Natural killer cell treated with Interleukin-12 subunit alpha and Interleukin-12 subunit beta and Interleukin-15 and Interleukin-18, amount 100 ng/mL, for 72 hours (primary cell): Measurements from ENCODE around the gene SCAP. TPM values are rescaled to one million over a fixed set of nuclear protein-coding genes. Genes with fewer than 3 reads are reported as not detected.

Experiments used
- ATAC-seq, 2 donors: fragments of 150-1000 bp; cut with Tn5 transposase in 1 of 2; sonication (Bioruptor Pico), chemical (Tn5 transposase) in 1 of 2; 2 replicates each; pipeline ENCODE4 v1.10.0; 2021
- DNase-seq: peaks from one replicate; pipeline ENCODE4 v3.0.0; 2022; ENCODE audit warnings: low spot score
- H3K27ac Mint-ChIP-seq, 2 donors: 1 replicate in 1 of 2; 2 replicates in 1 of 2; pipeline ENCODE4 v1.8.0; 2022; ENCODE audit warnings: mixed read lengths in 2 of 2, mild to moderate bottlenecking in 1 of 2, moderate library complexity in 1 of 2
- H3K27me3 Mint-ChIP-seq, 2 donors: 1 replicate in 1 of 2; 2 replicates in 1 of 2; pipeline ENCODE4 v1.8.0; 2022; ENCODE audit warnings: mixed read lengths in 2 of 2
- H3K36me3 Mint-ChIP-seq: one replicate; pipeline ENCODE4 v1.8.0; 2022; ENCODE audit warnings: mixed read lengths
- H3K4me1 Mint-ChIP-seq, 2 donors: 1 replicate in 1 of 2; 2 replicates in 1 of 2; pipeline ENCODE4 v1.8.0; 2022; ENCODE audit warnings: low read depth in 2 of 2, mixed read lengths in 2 of 2, mild to moderate bottlenecking in 1 of 2
- H3K4me3 Mint-ChIP-seq: one replicate; pipeline ENCODE4 v1.8.0; 2022; ENCODE audit warnings: mixed read lengths
- H3K9me3 Mint-ChIP-seq: 2 replicates; pipeline ENCODE4 v1.8.0; 2022; ENCODE audit warnings: mixed read lengths
- total RNA-seq, 2 donors: library from RNA; stranded (reverse); gene quantifications; one replicate each; pipeline ENCODE4 v1.2.3, GENCODE V29; 2022

Gene SCAP
- total RNA-seq, 2 donors from 2014 or later: 51.1 to 111 TPM

- H3K9me3 Mint-ChIP-seq: no peaks in the 10 kb centered on the region
- H3K27me3 Mint-ChIP-seq: no peaks in the 10 kb centered on the region
- peaks cover 5% of the 10 kb centered on the region for H3K36me3 Mint-ChIP-seq
- no peak overlapping the region for H3K4me3 Mint-ChIP-seq
- H3K4me1 Mint-ChIP-seq: peaks cover 4 to 15% of the 10 kb centered on the region in 2 donors
- no peak for ATAC-seq
- H3K27ac Mint-ChIP-seq: peak overlapping the region; percentile 91 to 97
- no peak for DNase-seq
Observed at GRCh38 chr3:47421741-47422649, 53.7 kb downstream of the SCAP start.

DNA sequence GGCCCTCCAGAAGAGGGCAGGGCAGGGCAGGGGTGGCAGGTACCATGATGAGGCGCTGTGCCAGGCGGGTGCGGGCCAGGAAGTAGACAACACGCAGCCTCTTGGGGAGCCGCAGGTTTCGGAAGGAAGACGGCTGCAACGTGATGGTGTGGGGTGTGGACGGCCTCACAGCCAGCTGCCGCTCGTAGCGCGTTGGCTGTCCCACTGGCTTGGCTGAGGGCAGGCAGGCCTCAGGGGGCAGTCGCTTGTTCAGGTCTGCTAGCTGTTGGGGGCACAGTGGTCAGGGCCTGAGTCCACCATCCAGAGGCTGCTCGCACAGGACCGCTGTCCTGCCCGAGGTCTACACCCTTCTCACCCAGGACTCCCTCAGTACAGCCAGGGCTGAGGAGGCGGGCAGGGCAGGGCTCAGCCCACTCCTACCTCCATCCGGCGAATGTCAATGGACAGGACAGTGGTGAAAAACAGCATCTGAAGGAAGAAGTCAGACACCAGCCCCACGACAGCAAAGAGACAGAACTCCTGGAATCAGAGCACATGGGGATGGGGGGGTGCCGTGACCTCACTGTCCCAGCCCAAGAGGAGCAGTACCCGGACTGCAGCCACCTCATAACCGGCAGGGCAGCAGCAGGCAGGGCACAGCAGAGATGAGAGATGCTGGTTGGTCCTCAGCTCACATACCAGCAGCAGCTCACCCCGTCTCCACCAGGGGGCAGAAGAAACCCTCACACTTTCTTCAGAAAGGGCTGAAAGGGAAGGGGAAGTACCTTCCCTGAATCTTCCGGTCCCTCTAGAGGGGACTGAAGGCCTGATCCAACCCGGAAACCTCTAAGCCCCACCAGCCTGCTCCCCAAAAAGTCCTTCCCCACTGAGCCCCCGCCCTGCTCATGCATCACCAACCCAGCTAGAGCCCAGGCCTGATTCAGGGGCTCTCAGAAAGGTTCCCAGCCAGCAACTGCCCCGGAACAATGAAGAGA, 54.9 kb downstream of the SCAP start:
- Mint-ChIP-seq H3K36me3 (peaks cover 5% of the 10 kb centered on the region), H3K4me3 (peak overlapping the region; percentile 25), H3K27ac (peak overlapping the region; percentile 91 to 97), H3K4me1 (peaks cover 4 to 15% of the 10 kb centered on the region in 2 donors), H3K27me3 (no peaks in the 10 kb centered on the region), H3K9me3 (no peaks in the 10 kb centered on the region)
- peak; percentile 89 to 90 for ATAC-seq
- peak; percentile 88 for DNase-seq

- Mint-ChIP-seq H3K4me3 (no peak overlapping the region), H3K9me3 (no peaks in the 10 kb centered on the region), H3K27ac (no peak overlapping the region), H3K27me3 (no peaks in the 10 kb centered on the region), H3K36me3 (peaks cover 3% of the 10 kb centered on the region), H3K4me1 (peaks cover 4 to 19% of the 10 kb centered on the region in 2 donors)
- ATAC-seq (no peak), DNase-seq (no peak)
Observed at GRCh38 chr3:47420044-47420430, 55.7 kb downstream of the SCAP start.

- Mint-ChIP-seq H3K27me3 (no peaks in the 10 kb centered on the region), H3K4me1 (peaks cover 4 to 19% of the 10 kb centered on the region in 2 donors), H3K4me3 (no peak overlapping the region), H3K9me3 (no peaks in the 10 kb centered on the region), H3K27ac (no peak overlapping the region), H3K36me3 (no peaks in the 10 kb centered on the region)
- no peak for DNase-seq
- ATAC-seq: no peak
Observed at GRCh38 chr3:47419083-47420043, 56.4 kb downstream of the SCAP start.

DNA sequence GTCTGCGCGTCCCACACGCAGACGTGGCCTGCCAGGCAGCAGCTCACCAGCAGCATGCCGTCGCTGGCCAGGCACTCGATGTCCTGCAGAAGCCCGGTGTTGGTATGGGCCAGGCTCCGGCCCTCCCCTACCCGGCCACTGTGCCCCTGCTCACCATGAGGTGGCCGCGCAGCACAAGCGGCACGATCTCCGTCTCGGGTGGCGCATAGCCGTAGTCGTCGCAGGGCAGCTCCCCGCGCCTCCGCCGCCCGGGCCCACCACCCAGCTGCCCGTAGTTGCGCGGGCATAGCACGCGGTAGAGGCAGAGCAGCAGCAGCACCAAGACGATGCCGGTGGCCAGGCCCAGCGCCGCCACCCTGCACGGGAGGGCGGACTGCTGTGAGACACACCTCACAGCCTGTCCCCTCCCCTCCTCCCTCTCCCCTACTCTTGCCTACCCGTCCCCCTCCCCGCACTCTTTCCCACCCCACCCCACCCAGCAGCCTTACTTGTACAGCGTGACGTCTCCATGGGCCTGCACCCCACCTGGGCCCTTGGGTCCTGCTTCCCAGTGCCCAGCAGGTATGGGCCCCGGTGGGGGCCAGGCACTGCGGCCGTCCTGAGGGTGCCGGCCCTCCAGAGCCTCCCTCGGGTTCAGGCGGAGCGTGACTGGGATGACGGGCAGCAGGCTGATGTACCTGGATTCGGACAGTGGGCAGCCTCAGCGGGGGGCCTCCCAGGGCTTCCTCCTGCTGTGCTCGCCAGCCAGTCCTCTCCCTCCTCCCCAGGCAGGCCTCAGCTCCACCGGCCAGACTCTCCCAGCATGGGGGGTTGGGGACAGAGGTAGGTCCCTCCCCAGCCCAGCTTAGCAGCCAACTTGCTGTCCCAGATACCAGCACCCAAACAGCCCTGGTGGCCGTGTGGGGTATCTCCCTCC, 57.3 kb downstream of the SCAP start:
- DNase-seq (no peak), ATAC-seq (no peak)
- Mint-ChIP-seq H3K36me3 (peaks cover under 1% of the 10 kb centered on the region), H3K27ac (no peak overlapping the region), H3K9me3 (no peaks in the 10 kb centered on the region), H3K4me1 (peaks cover 4 to 19% of the 10 kb centered on the region in 2 donors), H3K27me3 (no peaks in the 10 kb centered on the region), H3K4me3 (no peak overlapping the region)

DNA sequence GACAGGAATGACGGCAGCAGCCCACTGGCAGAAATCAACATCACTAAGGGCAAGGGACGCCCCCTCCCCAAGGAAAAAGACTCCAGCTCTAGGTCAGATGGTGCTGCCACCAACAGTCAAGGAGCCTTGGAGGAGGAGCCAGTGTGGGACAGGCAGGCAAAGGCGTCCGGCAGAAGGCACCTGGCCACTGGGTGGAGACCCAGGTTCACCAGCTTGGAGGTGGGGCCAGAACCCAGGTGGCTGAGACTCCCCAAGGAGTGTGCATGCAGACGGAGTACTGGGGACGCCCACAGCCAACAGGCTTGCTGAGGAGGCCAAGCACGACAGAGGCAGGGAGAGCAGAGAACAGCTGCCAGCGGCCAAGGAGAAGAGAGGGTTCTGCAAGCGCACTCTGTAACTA, 59.7 kb downstream of the SCAP start:
- no peaks in the 10 kb centered on the region for H3K9me3 Mint-ChIP-seq
- no peak overlapping the region for H3K4me3 Mint-ChIP-seq
- H3K4me1 Mint-ChIP-seq: peaks cover under 1 to 13% of the 10 kb centered on the region in 2 donors
- no peaks in the 10 kb centered on the region for H3K27me3 Mint-ChIP-seq
- H3K27ac Mint-ChIP-seq: peak overlapping the region; percentile 23 to 31
- H3K36me3 Mint-ChIP-seq: peaks cover 5% of the 10 kb centered on the region
- DNase-seq (no peak), ATAC-seq (no peak)

- Mint-ChIP-seq H3K27ac (peak overlapping the region in 1 of 2 donors; percentile 23), H3K36me3 (peaks cover 5% of the 10 kb centered on the region), H3K27me3 (no peaks in the 10 kb centered on the region), H3K4me3 (no peak overlapping the region), H3K9me3 (no peaks in the 10 kb centered on the region), H3K4me1 (peaks cover 0 to 13% of the 10 kb centered on the region in 2 donors)
- no peak for DNase-seq
- ATAC-seq: no peak
Observed at GRCh38 chr3:47414666-47415587, 60.8 kb downstream of the SCAP start.

GRCh38 chr3:47414161-47414564, 61.6 kb downstream of the SCAP start:
- H3K27me3 Mint-ChIP-seq: no peaks in the 10 kb centered on the region
- H3K27ac Mint-ChIP-seq: no peak overlapping the region
- no peak overlapping the region for H3K4me3 Mint-ChIP-seq
- H3K36me3 Mint-ChIP-seq: peaks cover 5% of the 10 kb centered on the region
- no peak for ATAC-seq
- H3K9me3 Mint-ChIP-seq: no peaks in the 10 kb centered on the region
- no peak for DNase-seq
- H3K4me1 Mint-ChIP-seq: peaks cover 0 to 13% of the 10 kb centered on the region in 2 donors

DNA sequence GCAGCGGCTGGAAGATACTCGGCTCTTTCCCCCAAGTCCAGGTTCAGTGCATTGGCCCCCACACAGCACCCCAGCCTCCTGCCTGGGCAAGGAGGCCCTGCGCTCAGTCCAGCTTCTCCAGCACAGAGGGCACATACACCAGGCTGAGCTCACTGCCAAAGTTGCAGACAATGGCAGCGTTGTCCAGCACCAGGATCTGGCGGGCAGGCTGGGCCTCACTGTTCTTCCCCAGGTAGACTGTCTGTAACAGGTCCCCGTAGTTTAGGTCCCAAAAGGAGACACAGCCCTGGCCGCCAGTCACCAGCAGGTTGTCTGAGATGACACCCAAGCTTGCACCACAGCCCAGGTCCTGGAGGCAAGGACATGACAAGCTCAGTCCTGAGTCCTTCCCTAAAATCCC, 62.0 kb downstream of the SCAP start:
- Mint-ChIP-seq H3K4me3 (no peak overlapping the region), H3K9me3 (no peaks in the 10 kb centered on the region), H3K36me3 (peaks cover 5% of the 10 kb centered on the region), H3K4me1 (peaks cover 0 to 9% of the 10 kb centered on the region in 2 donors), H3K27ac (no peak overlapping the region), H3K27me3 (no peaks in the 10 kb centered on the region)
- DNase-seq: no peak
- no peak for ATAC-seq

- peaks cover 0 to 9% of the 10 kb centered on the region in 2 donors for H3K4me1 Mint-ChIP-seq
- H3K27me3 Mint-ChIP-seq: no peaks in the 10 kb centered on the region
- H3K9me3 Mint-ChIP-seq: no peaks in the 10 kb centered on the region
- DNase-seq (no peak), ATAC-seq (no peak)
- no peak overlapping the region for H3K4me3 Mint-ChIP-seq
- peaks cover 5% of the 10 kb centered on the region for H3K36me3 Mint-ChIP-seq
- H3K27ac Mint-ChIP-seq: no peak overlapping the region
Observed at GRCh38 chr3:47412842-47413520, 62.8 kb downstream of the SCAP start.

DNA sequence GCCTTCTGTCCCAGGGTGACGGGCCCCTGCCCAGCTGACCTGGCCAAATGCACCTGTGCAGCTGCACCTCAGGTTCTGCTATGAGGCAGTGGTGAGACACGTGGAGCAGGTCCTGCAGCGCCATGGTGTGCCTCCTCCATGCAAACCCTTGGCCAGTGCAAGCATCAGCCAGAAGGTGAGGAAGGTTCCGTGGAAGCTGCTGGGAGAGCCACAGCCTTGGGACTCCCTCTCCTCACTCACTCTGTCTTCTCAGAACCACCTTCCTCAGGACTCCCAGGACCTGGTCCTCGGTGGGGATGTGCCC, 63.3 kb downstream of the SCAP start:
- peaks cover 5% of the 10 kb centered on the region for H3K36me3 Mint-ChIP-seq
- H3K27ac Mint-ChIP-seq: no peak overlapping the region
- peaks cover 0 to 9% of the 10 kb centered on the region in 2 donors for H3K4me1 Mint-ChIP-seq
- H3K27me3 Mint-ChIP-seq: no peaks in the 10 kb centered on the region
- ATAC-seq: no peak
- no peaks in the 10 kb centered on the region for H3K9me3 Mint-ChIP-seq
- DNase-seq: no peak
- no peak overlapping the region for H3K4me3 Mint-ChIP-seq
